Measurements from ENCODE around the gene DDX11.
"Not testable (repeated sequence)": the region's sequence is repeated elsewhere in the genome, so short reads cannot be mapped to it uniquely, and the experiment has no call there.

DDX11 gene

DNA sequence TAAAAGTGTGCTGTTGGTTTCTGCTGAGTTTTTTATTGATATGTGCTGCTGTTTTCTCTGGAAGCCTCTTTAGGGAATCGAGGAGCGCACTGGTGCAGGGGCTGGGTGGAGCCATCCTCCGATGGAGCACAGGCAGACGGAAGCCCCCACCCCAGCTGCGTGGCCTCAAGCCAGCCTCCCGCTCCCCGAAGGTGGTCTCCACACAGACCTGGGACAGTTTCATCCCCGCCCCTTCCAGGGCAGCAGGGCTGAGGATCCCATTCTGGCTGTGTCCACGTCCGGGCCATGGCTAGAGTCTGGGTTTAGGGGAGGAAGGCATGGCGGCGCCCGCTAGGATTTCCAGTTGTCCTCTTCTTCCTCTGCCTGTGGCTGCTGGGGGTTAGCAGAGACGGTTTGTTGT lies 31.1 kb downstream of the DDX11 start:
- H3K4me1 Mint-ChIP-seq; H3K27me3 Mint-ChIP-seq; DNase-seq (ENCODE audit: low spot score in 2 of 2); H3K9me3 Mint-ChIP-seq; ATAC-seq (replicated peaks; ENCODE audit: extremely low read depth, poor library complexity, severe bottlenecking); H3K4me3 Mint-ChIP-seq; H3K36me3 Mint-ChIP-seq (ENCODE audit: insufficient read depth); H3K27ac Mint-ChIP-seq (ENCODE audit: low read depth): not testable (repeated sequence)

DNA sequence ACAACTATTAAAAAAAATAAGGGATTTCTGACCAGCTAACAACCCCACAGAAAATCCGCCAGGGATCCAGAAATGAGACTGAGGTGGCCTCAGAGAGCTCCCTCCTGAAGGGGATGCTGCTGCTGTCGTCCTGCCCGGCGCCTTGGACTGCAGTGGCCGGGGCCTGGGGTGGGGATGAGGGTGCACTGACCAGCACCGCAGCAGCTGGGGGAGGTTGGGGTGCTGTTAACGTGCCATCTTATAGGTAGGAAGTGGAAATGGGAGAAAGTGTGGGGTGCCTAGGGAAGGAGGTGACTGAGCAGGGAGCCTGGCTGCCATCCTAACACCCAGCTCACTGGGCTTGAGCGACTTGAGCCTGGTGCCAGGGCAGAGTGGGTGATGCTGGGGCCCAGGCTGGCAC lies 32.0 kb downstream of the DDX11 start:
- Mint-ChIP-seq H3K4me3 (no peak overlapping the region), H3K27ac (ENCODE audit: low read depth) (no peak overlapping the region), H3K4me1 (no peaks in the 10 kb centered on the region), H3K9me3 (no peaks in the 10 kb centered on the region), H3K36me3 (ENCODE audit: insufficient read depth) (no peaks in the 10 kb centered on the region), H3K27me3 (peaks cover 1% of the 10 kb centered on the region)
- DNase-seq (ENCODE audit: low spot score in 2 of 2) (no peak), ATAC-seq (replicated peaks; ENCODE audit: extremely low read depth, poor library complexity, severe bottlenecking) (no peak)

DNA sequence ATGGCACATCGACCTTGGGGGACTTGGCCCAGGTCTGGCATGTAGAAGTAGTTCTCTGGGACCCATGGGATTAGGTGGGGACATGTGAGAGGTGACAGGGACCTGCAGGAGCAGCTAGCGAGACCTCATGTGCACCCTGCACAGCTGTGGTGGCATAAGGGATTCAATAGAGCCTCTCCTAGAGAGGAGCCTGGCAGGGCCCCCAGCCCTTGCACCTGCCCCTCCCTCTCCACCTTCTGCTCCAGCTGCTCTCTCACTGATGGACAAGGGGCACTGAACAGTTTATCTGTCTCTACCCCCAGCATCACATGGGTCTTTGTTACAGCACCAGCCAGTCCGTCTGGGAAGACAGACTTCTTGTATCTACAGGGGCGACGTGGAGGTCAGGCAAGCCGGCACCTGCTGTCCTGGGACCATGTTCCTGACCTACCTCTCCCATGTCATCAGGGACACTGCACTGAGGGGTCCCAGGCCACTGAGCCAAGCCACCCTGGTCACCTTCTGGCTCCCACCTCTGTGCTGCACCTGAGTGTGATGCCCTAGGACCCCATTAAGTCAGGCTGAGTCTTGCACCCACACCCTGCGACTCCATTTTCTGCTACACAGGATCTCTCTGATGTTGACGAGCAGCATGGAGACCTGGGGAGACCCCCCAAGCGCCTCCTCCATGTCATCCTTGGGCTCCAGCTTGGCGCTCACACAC lies 32.6 kb downstream of the DDX11 start:
- no peaks in the 10 kb centered on the region for H3K9me3 Mint-ChIP-seq
- no peak overlapping the region for H3K4me3 Mint-ChIP-seq
- no peaks in the 10 kb centered on the region for H3K36me3 Mint-ChIP-seq (ENCODE audit: insufficient read depth)
- peaks cover 7% of the 10 kb centered on the region for H3K27me3 Mint-ChIP-seq
- H3K27ac Mint-ChIP-seq (ENCODE audit: low read depth): no peak overlapping the region
- H3K4me1 Mint-ChIP-seq: no peaks in the 10 kb centered on the region
- ATAC-seq (replicated peaks; ENCODE audit: extremely low read depth, poor library complexity, severe bottlenecking) (no peak), DNase-seq (ENCODE audit: low spot score in 2 of 2) (no peak)

DNA sequence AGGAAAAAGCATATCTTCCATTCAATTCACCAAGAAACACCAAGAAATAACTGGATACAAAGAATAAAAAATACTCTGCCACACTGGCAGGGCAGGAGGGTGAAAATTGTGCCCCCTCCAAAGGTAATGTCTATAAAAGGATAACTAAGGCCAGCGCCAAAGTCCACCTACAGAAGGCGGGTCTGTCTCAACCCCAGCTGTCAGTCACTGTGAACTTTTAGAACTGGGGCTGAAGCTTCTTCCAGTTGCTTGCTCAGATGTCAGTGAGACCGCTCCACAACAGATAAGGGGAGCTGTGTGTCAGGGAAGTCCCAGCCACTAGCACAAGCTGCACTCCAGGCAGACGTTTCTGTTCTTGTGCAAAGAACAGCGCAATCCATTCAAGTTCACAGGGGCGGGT lies 36.1 kb downstream of the DDX11 start:
- H3K4me3 Mint-ChIP-seq; ATAC-seq (replicated peaks; ENCODE audit: extremely low read depth, poor library complexity, severe bottlenecking); DNase-seq (ENCODE audit: low spot score in 2 of 2); H3K27ac Mint-ChIP-seq (ENCODE audit: low read depth); H3K4me1 Mint-ChIP-seq; H3K36me3 Mint-ChIP-seq (ENCODE audit: insufficient read depth); H3K27me3 Mint-ChIP-seq; H3K9me3 Mint-ChIP-seq: not testable (repeated sequence)

DNA sequence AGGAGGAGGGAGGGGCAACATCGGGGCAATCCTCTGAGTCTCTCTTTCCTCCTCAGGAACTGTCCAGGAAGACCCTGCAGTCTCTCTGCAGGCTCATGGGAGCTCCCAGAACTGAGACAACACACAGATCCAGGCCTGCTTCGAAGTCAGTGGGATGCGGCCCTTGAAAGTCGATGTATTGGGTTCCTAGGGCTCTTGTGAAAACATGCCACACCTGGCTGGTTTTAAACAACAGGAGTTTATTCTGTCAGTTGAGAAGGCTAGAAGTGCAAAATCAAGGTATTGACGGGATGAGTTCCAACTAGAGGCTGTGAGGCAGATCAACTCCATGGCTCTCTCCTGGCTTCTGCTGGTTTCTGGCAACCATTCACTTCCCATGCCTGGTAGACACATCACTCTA lies 36.6 kb downstream of the DDX11 start:
- H3K4me3 Mint-ChIP-seq; H3K27me3 Mint-ChIP-seq; ATAC-seq (replicated peaks; ENCODE audit: extremely low read depth, poor library complexity, severe bottlenecking); H3K36me3 Mint-ChIP-seq (ENCODE audit: insufficient read depth); H3K27ac Mint-ChIP-seq (ENCODE audit: low read depth); H3K9me3 Mint-ChIP-seq; H3K4me1 Mint-ChIP-seq; DNase-seq (ENCODE audit: low spot score in 2 of 2): not testable (repeated sequence)

DNA sequence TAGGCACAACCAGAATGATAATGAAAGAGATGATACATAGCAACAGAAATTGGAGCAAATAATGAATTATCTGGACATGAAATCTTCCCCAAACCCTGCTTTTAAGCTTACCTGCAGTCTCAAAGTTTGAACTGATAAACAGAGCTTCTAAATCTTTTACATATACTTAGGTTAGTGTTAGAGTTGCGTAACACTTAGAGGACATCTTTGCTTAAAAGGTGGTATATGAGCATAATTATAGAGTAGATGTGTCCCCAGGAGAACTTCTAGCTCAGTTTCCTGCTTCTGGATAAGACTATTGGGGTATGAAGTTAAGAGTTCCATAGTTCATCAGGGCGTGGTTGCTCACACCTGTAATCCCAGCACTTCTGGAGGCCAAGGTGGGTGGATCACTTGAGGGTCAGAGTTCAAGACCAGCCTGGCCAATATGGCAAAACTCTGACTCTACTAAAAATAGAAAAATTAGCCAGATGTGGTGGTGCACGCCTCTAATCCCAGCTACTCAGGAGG lies 41.5 kb downstream of the DDX11 start:
- H3K36me3 Mint-ChIP-seq (ENCODE audit: insufficient read depth); DNase-seq (ENCODE audit: low spot score in 2 of 2); H3K9me3 Mint-ChIP-seq; ATAC-seq (replicated peaks; ENCODE audit: extremely low read depth, poor library complexity, severe bottlenecking); H3K4me3 Mint-ChIP-seq; H3K27ac Mint-ChIP-seq (ENCODE audit: low read depth): not testable (repeated sequence)
- Mint-ChIP-seq H3K4me1 (peaks cover 11% of the 10 kb centered on the region), H3K27me3 (peaks cover 28% of the 10 kb centered on the region)

DNA sequence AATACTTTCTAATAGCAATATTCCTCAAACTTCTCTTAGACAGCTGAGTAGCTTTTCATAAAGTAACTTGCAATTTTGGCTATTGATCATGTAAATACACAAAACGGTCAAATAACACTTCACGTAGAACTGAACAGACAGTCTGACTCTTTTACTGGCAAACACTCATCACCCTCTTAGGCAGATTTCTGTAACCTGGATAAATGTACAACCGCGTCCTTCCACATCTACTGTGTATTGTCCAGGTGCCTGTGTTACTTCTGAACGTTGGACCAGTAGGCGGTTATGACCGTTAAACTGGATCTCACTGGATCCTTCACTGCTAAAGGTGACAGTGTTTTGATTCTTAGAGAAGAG lies 43.2 kb downstream of the DDX11 start:
- peak overlapping the region; percentile 78 for H3K4me3 Mint-ChIP-seq
- H3K36me3 Mint-ChIP-seq (ENCODE audit: insufficient read depth); DNase-seq (ENCODE audit: low spot score in 2 of 2); H3K27ac Mint-ChIP-seq (ENCODE audit: low read depth); H3K9me3 Mint-ChIP-seq; ATAC-seq (replicated peaks; ENCODE audit: extremely low read depth, poor library complexity, severe bottlenecking): not testable (repeated sequence)
- peaks cover 11% of the 10 kb centered on the region for H3K4me1 Mint-ChIP-seq
- peaks cover 18% of the 10 kb centered on the region for H3K27me3 Mint-ChIP-seq

DNA sequence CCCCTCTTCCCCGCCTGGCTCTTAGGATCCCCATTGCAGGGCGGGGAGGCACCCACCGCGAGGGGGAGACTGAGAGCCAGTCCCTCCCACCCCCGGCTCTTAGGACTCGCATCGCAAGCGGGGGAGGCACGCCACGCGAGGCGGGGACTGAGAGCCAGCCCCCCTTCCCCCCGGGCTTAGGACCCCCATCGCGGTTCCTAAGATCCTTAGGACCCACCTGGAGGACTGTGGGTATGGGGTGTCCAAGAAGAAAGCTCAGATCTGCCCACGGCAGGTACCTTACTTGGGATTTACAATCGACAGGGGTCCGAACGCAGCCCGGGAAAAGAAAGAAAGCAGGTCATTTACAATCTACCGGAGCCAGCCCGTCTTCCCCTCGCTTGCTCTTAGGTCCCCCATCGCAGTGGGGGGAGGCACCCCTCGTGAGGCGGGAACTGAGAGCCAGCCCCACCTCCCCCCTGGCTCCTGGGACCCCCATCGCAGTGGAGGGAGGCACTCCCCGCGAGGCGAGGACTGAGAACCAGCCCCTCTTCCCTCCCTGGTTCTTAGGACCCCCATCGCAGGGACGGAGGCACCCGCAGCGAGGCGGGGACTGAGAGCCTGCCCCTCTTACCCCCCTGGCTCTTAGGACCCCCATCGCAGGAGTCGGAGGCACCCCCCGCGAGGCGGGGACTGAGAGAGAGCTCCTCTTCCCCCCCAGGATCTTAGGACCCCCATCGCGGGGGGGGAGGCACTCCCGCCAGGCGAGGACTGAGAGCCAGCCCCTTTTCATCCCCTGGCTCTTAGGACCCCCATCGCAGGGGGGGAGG lies 43.7 kb downstream of the DDX11 start:
- peaks cover 11% of the 10 kb centered on the region for H3K4me1 Mint-ChIP-seq
- H3K27me3 Mint-ChIP-seq: peaks cover 18% of the 10 kb centered on the region
- H3K36me3 Mint-ChIP-seq (ENCODE audit: insufficient read depth): peaks cover 3% of the 10 kb centered on the region
- ATAC-seq (replicated peaks; ENCODE audit: extremely low read depth, poor library complexity, severe bottlenecking): peak; percentile 55
- H3K27ac Mint-ChIP-seq (ENCODE audit: low read depth): no peak overlapping the region
- H3K9me3 Mint-ChIP-seq: no peaks in the 10 kb centered on the region
- peak overlapping the region; percentile 78 for H3K4me3 Mint-ChIP-seq
- peak in 1 of 2 donors; percentile 56 for DNase-seq (ENCODE audit: low spot score in 2 of 2)

DNA sequence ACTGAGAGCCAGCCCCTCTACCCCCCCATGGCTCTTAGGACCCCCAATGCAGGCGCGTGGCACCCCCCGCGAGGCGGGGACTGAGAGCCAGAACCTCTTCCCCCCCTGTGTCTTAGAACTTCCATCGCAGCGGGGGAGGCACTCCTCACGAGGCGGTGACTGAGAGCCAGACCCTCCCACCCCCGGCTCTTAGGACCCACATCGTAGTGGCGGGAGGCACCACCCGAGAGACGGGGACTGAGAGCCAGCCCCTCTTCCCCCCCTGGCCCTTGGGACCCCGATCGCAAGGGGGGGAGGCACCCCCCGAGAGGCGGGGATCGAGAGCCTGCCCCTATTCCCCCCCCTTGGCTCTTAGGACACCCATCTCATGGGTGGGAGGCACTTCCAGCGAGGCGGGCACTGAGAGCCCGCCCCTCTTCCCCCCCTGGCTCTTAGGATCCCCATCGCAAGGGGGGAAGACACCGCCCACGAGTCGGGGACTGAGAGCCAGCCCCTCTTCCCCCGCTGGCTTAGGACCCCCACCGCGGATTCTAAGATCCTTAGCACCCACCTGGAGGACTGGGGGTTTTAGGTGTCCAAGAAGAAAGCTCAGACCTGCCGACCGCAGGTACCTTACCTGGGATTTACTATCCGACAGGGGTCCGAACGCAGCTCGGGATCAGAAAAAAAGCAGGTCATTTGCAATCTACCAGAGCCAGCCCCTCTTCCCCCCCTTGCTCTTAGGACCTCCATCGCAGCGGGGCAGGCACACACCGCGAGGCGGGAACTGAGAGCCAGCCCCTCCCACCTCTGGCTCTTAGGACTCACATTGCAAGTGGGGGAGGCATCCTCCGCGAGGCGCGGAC lies 44.9 kb downstream of the DDX11 start:
- peak overlapping the region; percentile 78 for H3K4me3 Mint-ChIP-seq
- H3K27me3 Mint-ChIP-seq: peaks cover 21% of the 10 kb centered on the region
- H3K9me3 Mint-ChIP-seq: no peaks in the 10 kb centered on the region
- peaks cover 11% of the 10 kb centered on the region for H3K4me1 Mint-ChIP-seq
- no peak overlapping the region for H3K27ac Mint-ChIP-seq (ENCODE audit: low read depth)
- DNase-seq (ENCODE audit: low spot score in 2 of 2): no peak
- ATAC-seq (replicated peaks; ENCODE audit: extremely low read depth, poor library complexity, severe bottlenecking): peak; percentile 47
- H3K36me3 Mint-ChIP-seq (ENCODE audit: insufficient read depth): peaks cover 3% of the 10 kb centered on the region

DNA sequence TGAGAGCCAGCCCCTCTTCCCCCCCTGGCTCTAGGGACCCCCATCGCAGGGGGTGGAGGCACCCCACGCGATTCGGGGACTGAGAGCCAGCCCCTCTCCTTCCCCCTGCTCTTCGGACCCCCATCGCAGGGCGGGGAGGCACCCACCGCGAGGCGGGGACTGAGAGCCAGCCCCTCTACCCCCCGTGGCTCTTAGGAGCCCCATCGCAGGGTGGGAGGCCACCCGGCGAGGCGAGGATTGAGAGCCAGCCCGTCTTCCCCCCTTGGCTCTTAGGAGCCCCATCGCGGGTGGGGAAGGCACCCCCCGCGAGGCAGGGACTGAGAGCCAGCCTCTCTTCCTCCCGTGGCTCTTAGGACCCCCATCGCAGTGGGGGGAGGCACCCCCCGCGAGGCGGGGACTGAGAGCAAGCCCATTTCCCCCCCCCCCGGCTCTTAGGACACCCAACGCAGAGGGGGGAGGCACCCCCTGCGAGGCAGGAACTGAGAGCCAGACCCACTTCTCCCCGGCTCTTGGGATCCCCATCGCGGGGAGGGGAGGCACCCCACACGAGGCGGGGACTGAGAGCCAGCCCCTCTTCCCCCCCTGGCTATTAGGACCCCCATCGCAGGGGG lies 45.6 kb downstream of the DDX11 start:
- Mint-ChIP-seq H3K4me1 (peaks cover 11% of the 10 kb centered on the region), H3K27ac (ENCODE audit: low read depth) (no peak overlapping the region), H3K9me3 (no peaks in the 10 kb centered on the region), H3K4me3 (peak overlapping the region; percentile 78), H3K36me3 (ENCODE audit: insufficient read depth) (peaks cover 3% of the 10 kb centered on the region), H3K27me3 (peaks cover 28% of the 10 kb centered on the region)
- ATAC-seq (replicated peaks; ENCODE audit: extremely low read depth, poor library complexity, severe bottlenecking) (no peak), DNase-seq (ENCODE audit: low spot score in 2 of 2) (no peak)

DNA sequence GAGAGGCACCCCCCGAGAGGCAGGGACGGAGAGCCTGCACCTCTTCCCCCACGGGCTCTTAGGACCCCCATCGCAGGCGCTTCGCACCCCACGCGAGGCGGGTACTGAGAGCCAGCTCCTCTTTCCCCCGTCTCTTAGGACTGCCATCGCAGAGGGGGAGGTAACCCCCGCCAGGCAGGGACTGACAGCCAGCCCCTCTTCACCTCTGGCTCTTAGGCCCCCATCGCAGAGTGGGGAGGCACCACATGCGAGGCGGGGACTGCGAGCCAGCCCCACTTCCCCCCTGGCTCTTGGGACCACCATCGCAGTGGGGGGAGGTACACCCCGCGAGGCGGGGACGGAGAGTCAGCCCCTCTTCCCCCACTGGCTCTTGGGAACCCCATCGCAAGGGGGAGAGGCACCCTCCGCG lies 46.1 kb downstream of the DDX11 start:
- Mint-ChIP-seq H3K9me3 (no peaks in the 10 kb centered on the region), H3K36me3 (ENCODE audit: insufficient read depth) (peaks cover 3% of the 10 kb centered on the region)
- DNase-seq (ENCODE audit: low spot score in 2 of 2): no peak

DNA sequence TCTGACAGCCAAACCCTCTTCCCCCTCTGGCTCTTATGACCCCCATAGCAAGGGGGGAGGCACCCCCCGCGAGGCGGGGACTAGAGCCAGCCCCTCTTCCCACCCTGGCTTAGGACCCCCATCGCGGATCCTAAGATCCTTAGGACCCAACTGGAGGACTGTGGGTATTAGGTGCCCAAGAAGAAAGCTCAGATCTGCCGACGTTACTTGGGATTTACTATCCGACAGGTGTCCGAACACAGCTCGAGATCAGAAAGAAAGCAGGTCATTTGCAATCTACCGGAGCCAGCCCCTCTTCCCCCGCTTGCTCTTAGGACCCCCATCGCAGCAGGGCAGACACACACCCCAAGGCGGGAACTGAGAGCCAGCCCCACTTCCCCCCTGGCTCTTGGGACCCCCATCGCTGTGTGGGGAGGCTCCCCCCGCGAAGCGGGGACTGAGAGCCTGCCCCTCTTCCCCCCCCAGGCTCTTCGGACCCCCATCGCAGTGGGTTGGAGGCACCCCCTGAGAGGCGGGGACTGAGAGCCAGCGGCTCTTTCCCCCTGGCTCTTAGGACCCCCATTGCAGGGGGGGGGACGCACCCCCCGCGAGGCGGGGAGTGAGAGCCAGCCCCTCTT lies 46.8 kb downstream of the DDX11 start:
- H3K4me3 Mint-ChIP-seq: peak overlapping the region; percentile 65
- H3K4me1 Mint-ChIP-seq: peaks cover 11% of the 10 kb centered on the region
- no peak for ATAC-seq (replicated peaks; ENCODE audit: extremely low read depth, poor library complexity, severe bottlenecking)
- H3K36me3 Mint-ChIP-seq (ENCODE audit: insufficient read depth): peaks cover 3% of the 10 kb centered on the region
- no peak overlapping the region for H3K27ac Mint-ChIP-seq (ENCODE audit: low read depth)
- H3K27me3 Mint-ChIP-seq: peaks cover 28% of the 10 kb centered on the region
- DNase-seq (ENCODE audit: low spot score in 2 of 2): no peak
- no peaks in the 10 kb centered on the region for H3K9me3 Mint-ChIP-seq

More for the DNA sequence above, 46.1 kb downstream of the DDX11 start:
- peak overlapping the region; percentile 78 for H3K4me3 Mint-ChIP-seq
- ATAC-seq (replicated peaks; ENCODE audit: extremely low read depth, poor library complexity, severe bottlenecking): no peak
- no peak overlapping the region for H3K27ac Mint-ChIP-seq (ENCODE audit: low read depth)
- peaks cover 28% of the 10 kb centered on the region for H3K27me3 Mint-ChIP-seq
- H3K4me1 Mint-ChIP-seq: peaks cover 11% of the 10 kb centered on the region
